LNCaP clone FGC (cell line): ENCODE measurements around the gene RFTN1.

Source experiments
- DNase-seq: peaks from one replicate; pipeline ENCODE4 v3.0.0-alpha.2; 2011; ENCODE audit warnings: low read depth
- H3K4me3 ChIP-seq: 2 replicates; pipeline ENCODE4 v1.5.1; 2011; ENCODE audit warnings: mild to moderate bottlenecking, low read depth, low read length, control low read depth
- CTCF ChIP-seq: IDR thresholded peaks from 2 replicates; pipeline ENCODE4 v1.5.1; 2012; ENCODE audit warnings: mild to moderate bottlenecking; ENCODE audit not compliant: control insufficient read depth, insufficient read depth; ENCODE audit errors: extremely low read depth

Gene RFTN1

GRCh38 chr3:16463119-16463518, 50.4 kb downstream of the RFTN1 start:
- TF ChIP-seq CTCF = no peak
- DNase-seq = no peak

GRCh38 chr3:16462679-16463078, 50.8 kb downstream of the RFTN1 start:
- H3K4me3 ChIP-seq = no peak overlapping the region
- no peak for DNase-seq
- no peak for TF ChIP-seq CTCF

More at GRCh38 chr3:16463119-16463518, 50.4 kb downstream of the RFTN1 start:
- no peak overlapping the region for H3K4me3 ChIP-seq

- TF ChIP-seq CTCF = no peak
- no peak for DNase-seq
- no peak overlapping the region for H3K4me3 ChIP-seq
These were observed 51.8 kb downstream of the RFTN1 start for GRCh38 chr3:16461463-16462245.

- no peak overlapping the region for H3K4me3 ChIP-seq
- no peak for DNase-seq
- no peak for TF ChIP-seq CTCF
These were observed 52.6 kb downstream of the RFTN1 start for GRCh38 chr3:16460886-16461285.

GRCh38 chr3:16460273-16460672, 53.2 kb downstream of the RFTN1 start:
- H3K4me3 ChIP-seq = no peak overlapping the region
- no peak for DNase-seq
- no peak for TF ChIP-seq CTCF

GRCh38 chr3:16456784-16457415, 56.6 kb downstream of the RFTN1 start:
- no peak overlapping the region for H3K4me3 ChIP-seq
- no peak for TF ChIP-seq CTCF
- peak; percentile 89 for DNase-seq
